CD14-positive monocyte (primary cell): Measurements from ENCODE around the gene CWH43. TPM values are rescaled to one million over a fixed set of nuclear protein-coding genes. Genes with fewer than 3 reads are reported as not detected.

ENCODE experiments used
- DNase-seq, 3 donors: peaks; one replicate each; pipeline ENCODE4 v3.0.0-alpha.2; 2011 to 2022
- H2AFZ ChIP-seq: 2 replicates; pipeline ENCODE4 v1.6.0; 2012; ENCODE audit warnings: mild to moderate bottlenecking, low read depth, low read length, inconsistent platforms; ENCODE audit not compliant: insufficient read depth, poor library complexity, severe bottlenecking
- H3K27ac ChIP-seq, 2 donors: 1 replicate in 1 of 2; 2 replicates in 1 of 2; pipeline ENCODE4 v1.5.1; 2012 to 2013; ENCODE audit warnings: low read length in 2 of 2, control low read depth in 1 of 2, inconsistent platforms in 1 of 2, low read depth in 1 of 2, mild to moderate bottlenecking in 1 of 2
- H3K27me3 ChIP-seq, 2 donors: one replicate each; pipeline versions ENCODE4 v1.6.0 to v1.6.1; 2011 to 2013; ENCODE audit warnings: low read length in 2 of 2; ENCODE audit not compliant: control insufficient read depth in 2 of 2, insufficient read depth in 2 of 2
- H3K36me3 ChIP-seq, 2 donors: replicated peaks in 1 of 2; 1 replicate in 1 of 2; 2 replicates in 1 of 2; pipeline versions ENCODE4 v1.5.1 to v1.6.1; 2012 to 2013; ENCODE audit warnings: low read length in 2 of 2, control low read depth in 1 of 2, inconsistent platforms in 1 of 2, mild to moderate bottlenecking in 1 of 2; ENCODE audit not compliant: insufficient read depth in 2 of 2, control insufficient read depth in 1 of 2
- H3K4me1 ChIP-seq, 2 donors: 1 replicate in 1 of 2; 2 replicates in 1 of 2; pipeline versions ENCODE4 v1.5.1 to v1.6.1; 2012 to 2013; ENCODE audit warnings: low read length in 2 of 2, control low read depth in 1 of 2, inconsistent platforms in 1 of 2, mild to moderate bottlenecking in 1 of 2, moderate library complexity in 1 of 2; ENCODE audit not compliant: insufficient read depth in 2 of 2, control insufficient read depth in 1 of 2
- H3K4me2 ChIP-seq: replicated peaks from 2 replicates; pipeline ENCODE3; 2012; ENCODE audit warnings: low read length, moderate library complexity, mild to moderate bottlenecking; ENCODE audit not compliant: poor library complexity, severe bottlenecking; ENCODE audit errors: extremely low read depth
- H3K4me3 ChIP-seq, 3 experiments: fragments of 200-600 bp in 1 of 3; sonication (generic) in 1 of 3; replicated peaks in 1 of 3; 1 replicate in 2 of 3; 2 replicates in 1 of 3; pipeline ENCODE4 v1.5.1; 2011 to 2013; ENCODE audit warnings: low read length in 3 of 3, mild to moderate bottlenecking in 3 of 3, control low read depth in 2 of 3, low read depth in 2 of 3, inconsistent platforms in 1 of 3, moderate library complexity in 1 of 3
- H3K79me2 ChIP-seq: 2 replicates; pipeline ENCODE4 v1.6.0; 2012; ENCODE audit warnings: mild to moderate bottlenecking, control low read depth, inconsistent platforms, low read length, moderate library complexity; ENCODE audit not compliant: insufficient read depth
- H3K9ac ChIP-seq: 2 replicates; pipeline ENCODE4 v1.6.0; 2017; ENCODE audit warnings: low read length, mild to moderate bottlenecking; ENCODE audit not compliant: insufficient read depth, poor library complexity, severe bottlenecking
- H3K9me3 ChIP-seq, 2 donors: replicated peaks in 1 of 2; 1 replicate in 1 of 2; 2 replicates in 1 of 2; pipeline versions ENCODE4 v1.5.1 to v1.6.1; 2012 to 2013; ENCODE audit warnings: low read length in 2 of 2, control low read depth in 1 of 2; ENCODE audit not compliant: control insufficient read depth in 1 of 2, insufficient read depth in 1 of 2
- H4K20me1 ChIP-seq: 2 replicates; pipeline ENCODE4 v1.6.0; 2012; ENCODE audit warnings: mild to moderate bottlenecking, low read length, control low read depth, moderate library complexity; ENCODE audit not compliant: insufficient read depth
- H3K27ac Mint-ChIP-seq, 7 donors: one replicate each; pipeline ENCODE4 v1.8.0; 2020; ENCODE audit warnings: mild to moderate bottlenecking in 7 of 7, mixed read lengths in 7 of 7, moderate library complexity in 6 of 7, inconsistent platforms in 2 of 7
- H3K27me3 Mint-ChIP-seq, 3 donors: one replicate each; pipeline ENCODE4 v1.8.0; 2021 to 2022; ENCODE audit warnings: low read depth in 3 of 3, mild to moderate bottlenecking in 3 of 3, mixed read lengths in 3 of 3, moderate library complexity in 3 of 3, inconsistent platforms in 1 of 3
- H3K36me3 Mint-ChIP-seq, 2 donors: one replicate each; pipeline ENCODE4 v1.8.0; 2020; ENCODE audit warnings: mixed read lengths in 2 of 2, inconsistent platforms in 1 of 2, mild to moderate bottlenecking in 1 of 2
- H3K4me1 Mint-ChIP-seq: one replicate; pipeline ENCODE4 v1.8.0; 2020; ENCODE audit warnings: mild to moderate bottlenecking, mixed read lengths
- H3K4me3 Mint-ChIP-seq, 2 donors: one replicate each; pipeline ENCODE4 v1.8.0; 2020; ENCODE audit warnings: mild to moderate bottlenecking in 2 of 2, mixed read lengths in 2 of 2, moderate library complexity in 1 of 2
- H3K9me3 Mint-ChIP-seq, 7 donors: one replicate each; pipeline ENCODE4 v1.8.0; 2020 to 2022; ENCODE audit warnings: mixed read lengths in 7 of 7, mild to moderate bottlenecking in 6 of 7, moderate library complexity in 6 of 7, inconsistent platforms in 2 of 7
- WGBS: methylation state at CpG from one replicate; pipeline ENCODE4 v1.1.5; 2013; ENCODE audit warnings: missing lambda C conversion rate; ENCODE audit not compliant: insufficient coverage; 5-methylcytosine and 5-hydroxymethylcytosine counted together
- intact Hi-C, 2 donors: fragments of 100-400 bp; cut with micrococcal nuclease; formaldehyde crosslinking; loops; one replicate each; pipeline versions ENCODE4 v1.15.0 to v1.15.1; 2023
- polyA plus RNA-seq, 3 donors: library from polyadenylated mRNA; depleted of rRNA in 1 of 3; unstranded in 2 of 3; stranded (reverse) in 1 of 3; fragments of 300-500 nt in 2 of 3; fragments of >200 nt in 1 of 3; fragmentation: Illumina TruSeq in 2 of 3; gene quantifications; 1 replicate in 2 of 3; 2 replicates in 1 of 3; pipeline ENCODE4 v1.2.3, GENCODE V29; 2012 to 2021
- TF ChIP-seq, protein P1 (sequence below): fragments of 200-600 bp; IDR thresholded peaks from one replicate; pipeline ENCODE4 v1.8.0; 2022; ENCODE audit warnings: antibody characterized with exemption, mild to moderate bottlenecking

The CWH43 gene
- polyA plus RNA-seq, 3 donors = not detected

GRCh38 chr4:48947731-48948130, 38.3 kb upstream of the CWH43 start:
- H3K4me1 Mint-ChIP-seq = no peaks in the 10 kb centered on the region
- Histone ChIP-seq H4K20me1 (no peaks in the 10 kb centered on the region), H2AFZ (no peak overlapping the region), H3K27me3 (no peaks in the 10 kb centered on the region), H3K9me3 (no peaks in the 10 kb centered on the region), H3K27ac (no peak overlapping the region), H3K9ac (no peak overlapping the region), H3K79me2 (no peaks in the 10 kb centered on the region), H3K36me3 (no peaks in the 10 kb centered on the region), H3K4me2 (no peak overlapping the region), H3K4me1 (no peaks in the 10 kb centered on the region), H3K4me3 (no peak overlapping the region)
- no peak overlapping the region for H3K4me3 Mint-ChIP-seq
- no peak overlapping the region for H3K27ac Mint-ChIP-seq
- H3K36me3 Mint-ChIP-seq = no peaks in the 10 kb centered on the region
- peaks cover 0 to 5% (median 2%) of the 10 kb centered on the region in 7 donors for H3K9me3 Mint-ChIP-seq
- TF ChIP-seq, protein P1, sequence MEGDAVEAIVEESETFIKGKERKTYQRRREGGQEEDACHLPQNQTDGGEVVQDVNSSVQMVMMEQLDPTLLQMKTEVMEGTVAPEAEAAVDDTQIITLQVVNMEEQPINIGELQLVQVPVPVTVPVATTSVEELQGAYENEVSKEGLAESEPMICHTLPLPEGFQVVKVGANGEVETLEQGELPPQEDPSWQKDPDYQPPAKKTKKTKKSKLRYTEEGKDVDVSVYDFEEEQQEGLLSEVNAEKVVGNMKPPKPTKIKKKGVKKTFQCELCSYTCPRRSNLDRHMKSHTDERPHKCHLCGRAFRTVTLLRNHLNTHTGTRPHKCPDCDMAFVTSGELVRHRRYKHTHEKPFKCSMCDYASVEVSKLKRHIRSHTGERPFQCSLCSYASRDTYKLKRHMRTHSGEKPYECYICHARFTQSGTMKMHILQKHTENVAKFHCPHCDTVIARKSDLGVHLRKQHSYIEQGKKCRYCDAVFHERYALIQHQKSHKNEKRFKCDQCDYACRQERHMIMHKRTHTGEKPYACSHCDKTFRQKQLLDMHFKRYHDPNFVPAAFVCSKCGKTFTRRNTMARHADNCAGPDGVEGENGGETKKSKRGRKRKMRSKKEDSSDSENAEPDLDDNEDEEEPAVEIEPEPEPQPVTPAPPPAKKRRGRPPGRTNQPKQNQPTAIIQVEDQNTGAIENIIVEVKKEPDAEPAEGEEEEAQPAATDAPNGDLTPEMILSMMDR = no peak
- WGBS = no CpG with 5 or more reads among the region's 1 CpG
- no peaks in the 10 kb centered on the region for H3K27me3 Mint-ChIP-seq
- intact Hi-C loops = no loop called here
- no peak for DNase-seq

- no peak overlapping the region for H3K27ac ChIP-seq
- no peaks in the 10 kb centered on the region for H3K79me2 ChIP-seq
- H3K4me1 Mint-ChIP-seq = no peaks in the 10 kb centered on the region
- H3K36me3 Mint-ChIP-seq = no peaks in the 10 kb centered on the region
- no peaks in the 10 kb centered on the region for H3K36me3 ChIP-seq
- intact Hi-C loops = no loop called here
- H3K4me1 ChIP-seq = no peaks in the 10 kb centered on the region
- H3K27me3 ChIP-seq = no peaks in the 10 kb centered on the region
- no peak overlapping the region for H3K4me3 ChIP-seq
- H3K4me3 Mint-ChIP-seq = no peak overlapping the region
- H3K9me3 ChIP-seq = no peaks in the 10 kb centered on the region
- TF ChIP-seq, protein P1 = no peak
- no peak overlapping the region for H3K4me2 ChIP-seq
- H2AFZ ChIP-seq = no peak overlapping the region
- no peaks in the 10 kb centered on the region for H4K20me1 ChIP-seq
- peaks cover 0 to 6% (median 2%) of the 10 kb centered on the region in 7 donors for H3K9me3 Mint-ChIP-seq
- DNase-seq = no peak
- no peak overlapping the region for H3K27ac Mint-ChIP-seq
- H3K9ac ChIP-seq = no peak overlapping the region
- H3K27me3 Mint-ChIP-seq = no peaks in the 10 kb centered on the region
These were observed 37.0 kb upstream of the CWH43 start for GRCh38 chr4:48949086-48949485.
